Muscle layer of duodenum (tissue), 2 donors: ENCODE measurements around the gene PLEKHN1.
A peak's percentile ranks its signal among the peaks of the same experiment; 100 is the strongest.
"Not testable (repeated sequence)": the region's sequence is repeated elsewhere in the genome, so short reads cannot be mapped to it uniquely, and the experiment has no call there.

Experiments used
- H3K27ac ChIP-seq: one replicate; pipeline ENCODE4 v1.7.0; 2013; ENCODE audit warnings: mild to moderate bottlenecking, low read length
- H3K27me3 ChIP-seq: one replicate; pipeline ENCODE4 v1.7.0; 2013; ENCODE audit warnings: low read depth, mild to moderate bottlenecking, control low read depth, low read length
- H3K36me3 ChIP-seq, 2 donors: one replicate each; pipeline ENCODE4 v1.7.0; 2013; ENCODE audit warnings: low read length in 2 of 2, control low read depth in 1 of 2, mild to moderate bottlenecking in 1 of 2; ENCODE audit not compliant: insufficient read depth in 2 of 2, control insufficient read depth in 1 of 2
- H3K4me1 ChIP-seq, 2 donors: one replicate each; pipeline ENCODE4 v1.7.0; 2013; ENCODE audit warnings: low read length in 2 of 2, mild to moderate bottlenecking in 2 of 2, control low read depth in 1 of 2, moderate library complexity in 1 of 2; ENCODE audit not compliant: insufficient read depth in 2 of 2, control insufficient read depth in 1 of 2
- H3K4me3 ChIP-seq, 2 donors: one replicate each; pipeline ENCODE4 v1.7.0; 2013; ENCODE audit warnings: low read length in 2 of 2, low read depth in 1 of 2, mild to moderate bottlenecking in 1 of 2
- H3K9me3 ChIP-seq, 2 donors: one replicate each; pipeline ENCODE4 v1.7.0; 2013; ENCODE audit warnings: low read length in 2 of 2, control low read depth in 1 of 2, mild to moderate bottlenecking in 1 of 2; ENCODE audit not compliant: control insufficient read depth in 1 of 2
- donor health status: healthy.

The PLEKHN1 gene

DNA sequence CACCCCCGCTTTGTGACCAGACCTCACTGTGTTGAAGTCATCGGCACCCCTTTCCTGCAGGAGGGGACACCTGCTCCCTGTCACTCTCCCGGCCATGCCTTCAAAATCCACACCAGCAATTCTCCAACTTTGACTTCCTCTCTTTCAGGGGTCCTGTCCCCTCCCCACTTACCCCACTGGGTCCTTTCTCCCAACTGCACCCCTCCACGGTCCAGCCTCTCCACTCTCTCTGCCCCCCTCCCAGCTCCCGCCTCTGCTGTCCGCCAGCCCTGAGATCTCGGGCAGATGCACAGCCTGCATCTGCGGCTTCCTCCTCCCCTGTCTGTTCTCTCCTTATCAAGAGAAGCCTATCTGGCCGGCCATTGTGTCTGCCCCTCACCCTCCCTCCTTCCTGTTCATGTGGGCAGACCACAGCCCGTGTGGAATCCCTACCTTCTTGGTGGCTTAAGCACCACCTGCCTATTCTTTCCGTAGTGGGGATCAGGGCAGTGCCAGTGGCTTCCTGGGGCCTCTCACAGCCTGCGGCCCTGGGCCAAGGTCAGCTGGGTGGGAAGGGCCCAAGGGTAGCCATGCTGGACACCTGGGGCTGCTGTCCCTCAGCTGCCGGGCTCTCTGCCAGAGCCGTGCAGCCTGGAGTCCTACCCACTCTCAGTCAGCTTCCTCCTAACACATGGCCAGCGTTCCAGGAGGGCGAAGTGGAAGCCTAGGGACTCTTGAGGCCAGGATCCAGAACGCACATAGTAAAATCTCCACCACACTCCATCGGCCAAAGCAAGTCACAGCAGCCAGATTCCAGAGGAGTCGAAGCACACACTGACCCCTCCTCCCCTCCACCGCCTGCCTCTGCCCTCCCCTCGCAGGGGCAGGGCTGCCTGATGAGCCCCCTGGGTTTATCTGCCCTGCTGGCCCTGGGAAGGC is 38.8 kb downstream of the PLEKHN1 start:
- no peaks in the 10 kb centered on the region for H3K9me3 ChIP-seq
- no peak overlapping the region for H3K27ac ChIP-seq
- no peak overlapping the region for H3K4me3 ChIP-seq
- H3K36me3 ChIP-seq = no peaks in the 10 kb centered on the region
- peaks cover 0 to 29% of the 10 kb centered on the region in 2 donors for H3K4me1 ChIP-seq
- H3K27me3 ChIP-seq = peaks cover 19% of the 10 kb centered on the region

DNA sequence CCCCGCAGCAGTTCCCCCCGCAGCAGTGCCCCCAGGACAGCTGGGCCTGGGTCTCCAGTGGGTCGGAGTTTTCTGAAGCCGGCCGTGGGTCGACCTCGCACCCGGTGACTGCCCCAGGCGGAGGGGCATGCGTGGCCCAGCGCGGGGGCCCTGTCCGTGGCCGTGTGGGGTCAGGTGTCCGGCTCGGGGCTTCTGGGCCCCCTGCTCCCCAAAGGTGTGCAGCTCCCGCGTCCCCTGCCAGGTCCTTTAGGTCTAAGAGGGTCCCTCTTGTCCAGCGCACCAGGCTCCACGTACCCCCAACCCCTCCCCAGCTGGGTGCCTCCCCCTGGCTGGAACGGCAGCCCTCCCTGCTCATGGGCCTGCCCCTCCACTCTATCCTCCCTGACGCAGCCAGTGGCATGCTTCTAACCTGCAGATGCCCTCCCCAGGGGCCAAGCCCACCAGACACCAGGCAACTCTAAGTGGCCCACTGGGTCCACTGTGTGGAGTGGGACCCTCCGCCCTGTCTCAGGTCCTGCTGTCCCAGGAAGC is 39.6 kb downstream of the PLEKHN1 start:
- Histone ChIP-seq H3K27ac (no peak overlapping the region), H3K36me3 (no peaks in the 10 kb centered on the region), H3K4me3 (no peak overlapping the region), H3K9me3 (no peaks in the 10 kb centered on the region), H3K27me3 (peaks cover 19% of the 10 kb centered on the region), H3K4me1 (peaks cover 0 to 26% of the 10 kb centered on the region in 2 donors)

DNA sequence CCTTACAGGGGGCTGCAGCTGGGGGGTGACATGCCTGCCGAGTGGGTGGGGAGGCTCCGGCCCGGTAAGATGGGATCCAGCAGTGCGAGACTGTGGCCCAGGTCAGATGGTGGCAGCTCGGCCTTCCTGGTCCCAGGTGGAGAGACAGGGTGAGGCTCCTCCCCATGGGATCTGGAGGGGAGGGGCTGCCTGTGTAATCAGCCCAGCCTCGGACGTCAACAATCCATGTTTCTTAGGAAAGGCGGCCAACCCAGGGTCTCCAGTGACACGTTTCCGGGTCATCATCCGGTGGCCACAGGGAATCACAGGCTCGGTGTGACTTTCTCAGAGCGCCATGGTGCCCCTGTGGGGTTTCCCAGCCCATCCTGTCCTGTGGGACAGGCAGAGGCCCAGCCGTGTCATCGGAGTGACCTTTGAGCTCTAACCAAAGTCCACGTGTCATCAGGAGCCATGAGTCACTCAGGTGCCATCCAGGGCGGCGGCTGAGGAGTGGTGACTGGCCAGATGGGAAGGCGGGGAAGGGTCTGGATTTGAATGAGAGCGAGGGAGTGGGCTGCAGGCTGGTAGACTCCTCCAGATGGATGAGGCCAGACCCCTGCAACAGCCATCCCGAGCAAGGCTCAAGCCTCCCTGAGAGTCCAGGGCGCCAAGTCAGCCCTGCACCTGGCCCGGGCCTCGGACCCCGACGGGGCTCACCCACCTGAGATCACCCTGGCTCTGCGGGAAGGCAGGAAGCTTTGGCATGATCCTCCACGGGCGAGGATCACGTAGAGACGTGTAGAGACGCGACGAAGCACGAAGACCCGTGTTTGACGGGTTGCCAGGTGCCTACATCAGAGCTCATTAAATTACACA is 40.2 kb downstream of the PLEKHN1 start:
- H3K4me3 ChIP-seq = no peak overlapping the region
- no peak overlapping the region for H3K27ac ChIP-seq
- no peaks in the 10 kb centered on the region for H3K36me3 ChIP-seq
- H3K4me1 ChIP-seq = peaks cover 0 to 19% of the 10 kb centered on the region in 2 donors
- H3K9me3 ChIP-seq = no peaks in the 10 kb centered on the region
- peaks cover 15% of the 10 kb centered on the region for H3K27me3 ChIP-seq

DNA sequence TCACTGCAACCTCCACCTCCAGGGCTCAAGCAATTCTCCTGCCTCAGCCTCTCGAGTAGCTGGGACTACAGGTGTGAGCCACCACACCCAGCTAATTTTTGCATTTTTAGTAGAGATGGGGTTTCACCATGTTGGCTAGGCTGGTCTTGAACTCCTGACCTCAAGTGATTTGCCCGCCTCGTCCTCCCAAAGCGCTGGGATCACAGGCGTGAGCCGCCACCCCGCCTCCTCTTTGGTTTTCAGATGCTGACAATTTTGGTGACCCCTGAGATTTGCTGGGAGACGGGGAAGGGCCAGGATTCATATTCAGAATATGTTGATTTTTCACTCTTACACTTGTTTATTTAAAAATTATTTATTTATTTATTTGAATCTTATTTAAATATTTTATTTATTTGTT is 43.8 kb downstream of the PLEKHN1 start:
- H3K4me3 ChIP-seq, H3K9me3 ChIP-seq, H3K36me3 ChIP-seq, H3K27ac ChIP-seq, H3K27me3 ChIP-seq: not testable (repeated sequence)
- H3K4me1 ChIP-seq = peaks cover 0 to 24% of the 10 kb centered on the region in 2 donors

DNA sequence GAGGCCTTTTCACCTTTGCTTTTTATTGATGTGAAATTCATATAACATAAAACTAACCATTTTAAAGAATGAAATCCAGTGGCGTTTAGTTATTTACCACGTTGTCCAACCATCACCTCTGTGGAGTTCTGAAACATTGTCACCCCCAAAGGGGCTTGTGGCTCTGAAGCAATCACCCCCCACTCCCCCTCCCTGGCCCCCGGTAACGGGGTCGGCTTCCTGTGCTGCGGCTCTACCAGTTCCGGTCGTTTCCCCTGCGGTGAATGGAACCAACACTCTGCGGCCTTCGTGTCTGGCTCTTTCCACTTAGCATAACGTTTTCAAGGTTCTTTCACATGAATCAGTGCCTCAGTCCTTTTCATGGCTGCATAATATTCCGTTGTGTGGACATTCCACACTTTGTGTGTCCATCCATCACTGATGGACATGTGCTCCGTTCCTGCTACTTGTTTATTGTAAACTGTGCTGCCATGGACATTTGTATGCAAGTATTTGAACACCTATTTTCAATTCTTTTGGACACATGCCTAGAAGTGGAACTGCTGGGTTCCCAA is 45.2 kb downstream of the PLEKHN1 start:
- Histone ChIP-seq H3K27me3 (no peaks in the 10 kb centered on the region), H3K4me3 (no peak overlapping the region), H3K9me3 (no peaks in the 10 kb centered on the region), H3K36me3 (no peaks in the 10 kb centered on the region), H3K4me1 (peaks cover 0 to 15% of the 10 kb centered on the region in 2 donors), H3K27ac (no peak overlapping the region)

DNA sequence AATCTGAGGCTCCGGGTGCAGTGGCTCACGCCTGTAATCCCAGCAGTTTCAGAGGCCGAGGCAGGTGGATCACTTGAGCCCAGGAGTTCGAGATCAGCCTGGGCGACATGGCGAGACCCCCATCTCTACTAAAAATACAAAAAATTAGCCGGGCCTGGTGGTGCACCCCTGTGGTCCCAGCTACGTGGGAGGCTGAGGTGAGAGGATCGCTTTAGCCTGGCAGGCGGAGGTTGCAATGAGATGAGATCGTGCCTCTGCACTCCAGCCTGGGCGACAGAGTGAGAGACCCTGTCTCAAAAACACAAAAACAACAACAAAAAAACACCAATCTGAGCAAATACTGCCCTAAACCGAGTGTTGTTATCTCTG is 46.4 kb downstream of the PLEKHN1 start:
- Histone ChIP-seq H3K4me3 (peak overlapping the region; percentile 73 to 79), H3K27ac (peak overlapping the region; percentile 67), H3K4me1 (peaks cover 0 to 15% of the 10 kb centered on the region in 2 donors)
- H3K9me3 ChIP-seq, H3K36me3 ChIP-seq, H3K27me3 ChIP-seq: not testable (repeated sequence)

DNA sequence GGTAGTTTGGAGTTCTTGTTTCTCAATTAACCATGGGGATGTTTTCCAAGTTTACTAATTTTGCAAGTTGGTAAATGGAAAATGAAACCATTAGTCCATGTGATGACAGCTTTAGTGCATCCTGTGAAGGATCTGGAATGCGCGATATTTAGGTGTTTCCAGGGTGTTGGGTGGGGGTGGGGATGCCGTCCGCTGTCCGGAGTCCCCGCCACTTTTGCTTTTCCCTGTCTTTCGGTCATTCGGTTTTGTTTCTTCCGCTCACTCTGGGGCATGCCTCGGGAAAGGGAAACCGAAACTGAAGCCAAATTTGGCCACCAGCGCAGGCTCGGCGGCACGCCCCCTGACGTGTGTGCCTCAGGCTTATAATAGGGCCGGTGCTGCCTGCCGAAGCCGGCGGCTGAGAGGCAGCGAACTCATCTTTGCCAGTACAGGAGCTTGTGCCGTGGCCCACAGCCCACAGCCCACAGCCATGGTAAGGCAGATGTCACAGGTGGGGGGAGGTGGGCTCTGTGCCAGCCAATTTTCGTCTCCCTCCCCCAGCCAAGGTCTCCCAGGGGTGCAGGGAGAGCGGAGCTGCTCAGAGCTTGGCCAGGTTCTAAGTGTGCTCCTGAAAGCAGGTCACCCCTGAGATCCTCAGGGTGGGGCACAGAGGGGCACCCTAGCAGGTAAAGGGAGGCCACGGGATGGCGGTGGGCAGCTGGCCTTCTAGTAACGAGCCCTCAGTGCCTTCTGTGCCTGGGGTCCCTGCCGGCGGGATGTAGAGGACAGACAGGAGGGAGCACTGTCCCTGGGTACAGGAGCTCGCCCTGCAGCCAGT is 47.0 kb downstream of the PLEKHN1 start, which contains the start of gene ISG15:
Gene ISG15, plus strand, starts transcription at position 393 of the 817 bp plus-strand sequence. Its CDS starts 77 bp downstream, at position 470.
- Histone ChIP-seq H3K36me3 (no peaks in the 10 kb centered on the region), H3K4me1 (peaks cover 0 to 15% of the 10 kb centered on the region in 2 donors), H3K9me3 (no peaks in the 10 kb centered on the region), H3K27me3 (no peaks in the 10 kb centered on the region), H3K27ac (peak within 1 kb of the TSS; percentile 67), H3K4me3 (peak within 1 kb of the TSS; percentile 73 to 79)

DNA sequence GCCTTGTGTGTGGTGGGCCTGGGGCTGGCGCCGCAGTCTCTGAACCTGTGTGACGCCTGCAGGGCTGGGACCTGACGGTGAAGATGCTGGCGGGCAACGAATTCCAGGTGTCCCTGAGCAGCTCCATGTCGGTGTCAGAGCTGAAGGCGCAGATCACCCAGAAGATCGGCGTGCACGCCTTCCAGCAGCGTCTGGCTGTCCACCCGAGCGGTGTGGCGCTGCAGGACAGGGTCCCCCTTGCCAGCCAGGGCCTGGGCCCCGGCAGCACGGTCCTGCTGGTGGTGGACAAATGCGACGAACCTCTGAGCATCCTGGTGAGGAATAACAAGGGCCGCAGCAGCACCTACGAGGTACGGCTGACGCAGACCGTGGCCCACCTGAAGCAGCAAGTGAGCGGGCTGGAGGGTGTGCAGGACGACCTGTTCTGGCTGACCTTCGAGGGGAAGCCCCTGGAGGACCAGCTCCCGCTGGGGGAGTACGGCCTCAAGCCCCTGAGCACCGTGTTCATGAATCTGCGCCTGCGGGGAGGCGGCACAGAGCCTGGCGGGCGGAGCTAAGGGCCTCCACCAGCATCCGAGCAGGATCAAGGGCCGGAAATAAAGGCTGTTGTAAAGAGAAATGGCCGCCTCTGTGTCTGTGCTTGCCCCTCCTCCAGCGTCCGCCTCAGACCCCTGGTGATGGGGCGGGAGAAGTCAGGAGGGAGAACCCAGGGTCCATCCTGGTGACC is 47.8 kb downstream of the PLEKHN1 start:
- Histone ChIP-seq H3K4me3 (peak overlapping the region; percentile 73 to 79), H3K4me1 (peaks cover 0 to 17% of the 10 kb centered on the region in 2 donors), H3K36me3 (no peaks in the 10 kb centered on the region), H3K27me3 (no peaks in the 10 kb centered on the region), H3K9me3 (no peaks in the 10 kb centered on the region), H3K27ac (peak overlapping the region; percentile 67)

DNA sequence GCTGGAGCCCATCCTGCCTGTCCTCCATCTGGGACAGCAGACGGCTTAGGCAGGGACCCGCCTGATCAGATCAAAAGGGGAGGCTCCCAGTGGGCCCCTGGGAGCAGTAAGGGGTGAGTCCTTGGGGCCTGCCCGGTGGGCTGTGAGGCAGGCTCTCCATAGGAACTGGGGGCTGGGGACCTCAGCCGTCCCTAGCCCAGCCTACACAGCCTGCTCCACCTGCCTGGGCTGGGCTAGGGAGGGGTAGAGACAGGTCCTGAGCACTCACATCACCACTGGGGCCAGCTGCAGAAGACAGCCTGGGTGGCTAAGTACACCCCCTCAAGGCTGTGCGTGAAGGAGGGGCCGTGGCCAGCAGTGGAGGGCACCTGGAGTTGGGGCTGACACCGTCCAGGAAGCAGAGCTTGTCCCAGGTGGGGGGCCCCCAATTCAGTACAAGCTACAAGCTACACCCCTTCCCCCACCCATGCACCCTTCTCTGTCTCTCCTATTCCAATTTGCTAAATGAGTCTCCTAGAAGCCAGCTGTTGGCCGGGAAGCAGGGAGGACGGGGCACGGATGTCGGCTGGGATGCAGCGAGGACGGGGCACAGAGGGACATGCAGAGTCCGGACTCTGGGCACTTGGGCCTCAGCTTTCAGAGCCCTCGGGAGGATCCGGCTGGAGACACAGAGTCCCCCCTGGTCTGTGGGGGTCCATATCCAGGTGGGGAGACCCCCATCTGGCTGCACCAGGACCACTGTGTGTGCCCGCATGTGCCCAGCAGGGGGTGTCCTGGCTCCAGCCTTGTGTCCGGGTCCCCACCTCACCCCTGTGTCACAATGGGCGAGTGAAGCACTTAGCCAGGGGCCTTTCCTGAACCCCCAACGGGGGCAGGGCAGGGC is 48.8 kb downstream of the PLEKHN1 start:
- Histone ChIP-seq H3K36me3 (no peaks in the 10 kb centered on the region), H3K27ac (no peak overlapping the region), H3K4me3 (no peak overlapping the region), H3K9me3 (no peaks in the 10 kb centered on the region), H3K27me3 (no peaks in the 10 kb centered on the region), H3K4me1 (peaks cover 0 to 18% of the 10 kb centered on the region in 2 donors)
